PC-3 (cell line): ENCODE data around the gene EDNRB.

Experiments used
- CTCF ChIP-seq: fragments of 300-600 bp; sonication (generic); conservative IDR thresholded peaks from 2 replicates; pipeline ENCODE4 v1.5.1; 2017; ENCODE audit warnings: antibody characterized with exemption, low read depth, mild to moderate bottlenecking, low read length
- EZH2 ChIP-seq: fragments of 300-600 bp; sonication (generic); IDR thresholded peaks from one replicate; pipeline ENCODE4 v1.6.1; 2017; ENCODE audit warnings: antibody characterized with exemption, mild to moderate bottlenecking, low read length; ENCODE audit not compliant: unreplicated experiment
- EZH2phosphoT487 ChIP-seq: fragments of 300-600 bp; sonication (generic); IDR thresholded peaks from 2 replicates; pipeline ENCODE4 v1.6.1; 2018; ENCODE audit warnings: mild to moderate bottlenecking, antibody characterized with exemption, low read length, borderline replicate concordance

GRCh38 chr13:77861741-77862140, 56.9 kb downstream of the EDNRB start:
- TF ChIP-seq CTCF (no peak), EZH2 (no peak), EZH2phosphoT487 (no peak)
